Stimulated activated memory B cell treated with anti-CD40 and anti-IgM and Interleukin-4, amounts not matched to agents 10 μg/mL and 1 μg/mL and 100 μg/mL, for 72 hours (primary cell): ENCODE data around the gene AGO4.
A peak's percentile ranks its signal among the peaks of the same experiment; 100 is the strongest.
"Not testable (repeated sequence)": the region's sequence is repeated elsewhere in the genome, so short reads cannot be mapped to it uniquely, and the experiment has no call there.

Experiments used
- ATAC-seq: fragments of 150-1000 bp; cut with Tn5 transposase; 2 replicates; pipeline ENCODE4 v1.10.0; 2021
- H3K27ac Mint-ChIP-seq: one replicate; pipeline ENCODE4 v1.8.0; 2022; ENCODE audit warnings: mild to moderate bottlenecking, mixed read lengths
- H3K27me3 Mint-ChIP-seq: one replicate; pipeline ENCODE4 v1.8.0; 2022; ENCODE audit warnings: mixed read lengths
- H3K36me3 Mint-ChIP-seq: one replicate; pipeline ENCODE4 v1.8.0; 2022; ENCODE audit warnings: mixed read lengths
- H3K4me1 Mint-ChIP-seq: one replicate; pipeline ENCODE4 v1.8.0; 2022; ENCODE audit warnings: mixed read lengths
- H3K4me3 Mint-ChIP-seq: one replicate; pipeline ENCODE4 v1.8.0; 2022; ENCODE audit warnings: mild to moderate bottlenecking, moderate library complexity, mixed read lengths
- H3K9me3 Mint-ChIP-seq: one replicate; pipeline ENCODE4 v1.8.0; 2022; ENCODE audit warnings: mixed read lengths

The AGO4 gene

DNA sequence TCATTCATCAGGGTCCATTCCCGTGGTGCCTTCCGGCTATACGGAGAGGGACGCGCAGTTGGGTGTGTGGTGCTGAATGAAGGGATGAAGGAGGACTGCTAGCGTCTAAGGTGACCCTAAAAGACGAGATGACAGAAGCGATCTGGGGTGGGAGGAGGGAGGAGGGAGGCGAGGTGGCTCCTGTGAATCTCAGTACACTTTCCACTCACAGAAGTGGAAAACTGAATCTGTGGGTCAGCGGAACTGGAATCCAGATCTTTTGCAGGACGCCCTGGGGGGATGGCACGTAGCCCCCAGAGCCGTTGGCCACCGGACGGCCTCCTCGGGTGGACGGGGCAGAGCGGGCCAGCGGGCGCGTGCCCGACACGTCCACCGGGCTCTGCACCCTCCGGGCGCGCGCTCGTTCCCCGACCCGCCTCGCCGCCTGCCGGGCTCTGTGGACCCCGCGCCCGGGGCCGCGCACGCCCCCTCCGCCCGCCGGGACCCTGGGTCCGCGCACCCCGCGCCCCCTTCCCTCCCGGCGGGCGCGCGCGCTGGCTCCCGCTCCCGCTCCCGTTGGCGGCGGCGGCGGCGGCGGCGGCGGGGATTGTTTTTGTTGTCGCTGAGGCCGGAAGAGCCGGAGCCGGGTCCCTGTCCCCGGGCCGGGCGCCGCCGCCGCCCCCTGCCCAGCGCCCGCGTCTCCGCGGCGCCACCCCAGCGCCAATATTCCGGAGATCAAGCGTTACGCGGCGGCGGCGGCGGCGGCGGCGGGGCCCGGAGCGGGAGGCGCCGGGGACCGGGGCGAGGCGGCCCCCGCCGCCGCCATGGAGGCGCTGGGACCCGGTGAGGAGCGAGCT, at the start of gene AGO4:
AGO4 (plus strand) TSS at position 403 of the 836 bp plus-strand sequence; CDS start at position 804, 401 bp downstream.
- peak; percentile 79 for ATAC-seq
- Mint-ChIP-seq H3K36me3 (no peaks in the 10 kb centered on the region), H3K4me1 (peaks cover 28% of the 10 kb centered on the region), H3K9me3 (no peaks in the 10 kb centered on the region), H3K27me3 (no peaks in the 10 kb centered on the region), H3K4me3 (peak within 1 kb of the TSS; percentile 85), H3K27ac (peak within 1 kb of the TSS; percentile 84)

DNA sequence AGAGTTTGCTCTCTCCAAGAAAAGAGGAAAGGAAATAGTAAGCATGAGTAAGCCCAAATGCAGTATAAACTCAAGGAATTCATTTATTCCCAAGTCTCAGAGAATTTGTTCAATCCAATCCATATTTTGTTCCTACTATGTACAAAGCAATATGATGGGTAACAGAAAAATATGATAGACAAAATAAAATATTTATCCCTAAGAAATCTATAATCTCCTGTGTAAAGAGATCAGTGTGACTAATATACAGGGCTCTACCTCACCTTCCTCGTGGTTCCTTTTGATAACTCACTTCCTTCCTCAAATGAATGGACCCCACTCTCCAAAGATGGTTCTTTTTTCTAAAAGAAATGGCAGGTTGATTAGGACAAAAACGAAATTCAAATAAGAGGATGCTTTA, 45.7 kb upstream of the AGO4 start:
- H3K4me3 Mint-ChIP-seq, result no peak overlapping the region
- peaks cover 7% of the 10 kb centered on the region for H3K36me3 Mint-ChIP-seq
- no peak overlapping the region for H3K27ac Mint-ChIP-seq
- no peaks in the 10 kb centered on the region for H3K9me3 Mint-ChIP-seq
- H3K4me1 Mint-ChIP-seq, result no peaks in the 10 kb centered on the region
- ATAC-seq, result no peak
- no peaks in the 10 kb centered on the region for H3K27me3 Mint-ChIP-seq

DNA sequence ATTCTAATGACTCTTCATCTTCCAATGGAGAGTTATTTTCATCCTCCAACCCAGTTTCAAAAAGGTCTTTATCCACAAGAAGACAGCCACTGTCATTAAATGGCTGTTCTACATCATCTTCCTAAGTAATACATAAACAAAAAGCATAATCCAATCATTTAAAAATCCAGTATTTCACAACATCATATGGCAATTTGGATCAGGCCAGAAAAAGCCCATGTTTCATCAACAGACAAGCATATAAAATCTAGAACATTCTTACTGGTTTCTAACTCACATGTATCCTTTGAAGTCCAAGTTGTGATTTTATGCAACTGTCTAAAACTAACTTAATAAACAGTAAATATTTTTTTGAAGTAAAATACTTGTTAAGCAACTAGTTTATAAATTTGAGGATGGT, 44.6 kb upstream of the AGO4 start:
- no peaks in the 10 kb centered on the region for H3K4me1 Mint-ChIP-seq
- H3K27me3 Mint-ChIP-seq, result no peaks in the 10 kb centered on the region
- H3K9me3 Mint-ChIP-seq, result no peaks in the 10 kb centered on the region
- no peak for ATAC-seq
- no peak overlapping the region for H3K4me3 Mint-ChIP-seq
- peaks cover 7% of the 10 kb centered on the region for H3K36me3 Mint-ChIP-seq
- H3K27ac Mint-ChIP-seq, result no peak overlapping the region

DNA sequence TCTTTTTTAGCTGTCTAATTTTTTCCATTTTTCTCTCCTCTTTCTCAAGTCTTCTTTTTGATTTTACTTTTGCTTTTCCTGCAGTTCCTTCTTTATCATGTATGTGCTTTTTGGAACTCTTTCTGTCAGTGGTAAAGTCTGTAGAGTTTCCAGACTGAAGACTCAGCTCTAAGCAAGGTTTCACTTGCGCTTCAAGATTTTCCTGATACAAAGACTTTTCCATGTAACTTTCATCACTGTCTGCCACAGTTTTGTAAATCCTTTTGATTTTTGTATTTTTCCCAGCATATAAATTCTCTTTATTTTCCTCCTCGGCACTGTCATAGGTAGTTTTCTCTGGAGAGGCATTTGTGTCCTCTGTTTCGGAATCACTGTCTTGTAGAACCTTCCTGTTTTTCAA, 43.5 kb upstream of the AGO4 start:
- ATAC-seq, result no peak
- Mint-ChIP-seq H3K4me3 (no peak overlapping the region), H3K27ac (no peak overlapping the region)

DNA sequence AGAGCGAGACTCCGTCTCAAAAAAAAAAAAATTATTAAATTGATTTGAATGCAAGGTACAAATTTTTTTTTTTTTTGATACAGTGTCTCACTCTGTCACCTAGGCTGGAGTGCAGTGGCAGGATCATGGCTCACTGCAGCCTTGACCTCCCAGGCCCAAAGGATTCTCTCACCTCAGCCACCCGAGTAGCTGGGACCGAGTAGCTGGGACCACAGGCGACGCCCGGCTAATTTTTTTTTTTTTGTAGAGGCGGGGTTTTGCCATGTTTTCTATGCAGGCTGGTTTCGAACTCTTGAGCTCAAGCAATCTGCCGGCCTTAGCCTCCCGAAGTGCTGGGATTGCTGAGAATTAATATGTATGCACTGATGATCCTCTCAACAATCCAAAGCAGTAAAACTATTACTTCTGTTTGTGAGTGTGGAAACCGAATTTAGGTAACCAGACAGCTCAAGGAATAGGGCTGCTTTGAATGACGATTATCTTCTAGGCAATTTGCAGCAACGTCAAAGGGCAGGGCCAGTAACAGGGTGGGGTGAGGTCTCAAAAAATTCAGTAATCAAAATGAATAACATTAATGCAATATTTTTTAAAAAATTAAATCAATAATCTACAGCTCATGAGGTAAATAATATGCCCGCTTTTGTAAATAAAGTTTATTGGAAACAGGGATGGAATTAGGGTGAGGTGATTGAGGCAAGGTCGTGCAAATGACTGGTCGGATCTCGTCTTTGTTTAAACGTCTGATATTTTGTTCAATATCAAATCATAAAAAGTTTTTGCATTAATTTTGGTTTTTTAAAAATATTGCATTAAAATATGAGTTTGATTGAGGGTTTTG, 39.2 kb upstream of the AGO4 start:
- Mint-ChIP-seq H3K36me3 (no peaks in the 10 kb centered on the region), H3K27me3 (no peaks in the 10 kb centered on the region), H3K4me1 (peaks cover 6% of the 10 kb centered on the region), H3K4me3 (peak overlapping the region; percentile 97), H3K27ac (peak overlapping the region; percentile 81), H3K9me3 (no peaks in the 10 kb centered on the region)
- ATAC-seq, result no peak

More for the DNA sequence above, 43.5 kb upstream of the AGO4 start:
- H3K9me3 Mint-ChIP-seq, result no peaks in the 10 kb centered on the region
- H3K36me3 Mint-ChIP-seq, result peaks cover 7% of the 10 kb centered on the region
- H3K27me3 Mint-ChIP-seq, result no peaks in the 10 kb centered on the region
- no peaks in the 10 kb centered on the region for H3K4me1 Mint-ChIP-seq

DNA sequence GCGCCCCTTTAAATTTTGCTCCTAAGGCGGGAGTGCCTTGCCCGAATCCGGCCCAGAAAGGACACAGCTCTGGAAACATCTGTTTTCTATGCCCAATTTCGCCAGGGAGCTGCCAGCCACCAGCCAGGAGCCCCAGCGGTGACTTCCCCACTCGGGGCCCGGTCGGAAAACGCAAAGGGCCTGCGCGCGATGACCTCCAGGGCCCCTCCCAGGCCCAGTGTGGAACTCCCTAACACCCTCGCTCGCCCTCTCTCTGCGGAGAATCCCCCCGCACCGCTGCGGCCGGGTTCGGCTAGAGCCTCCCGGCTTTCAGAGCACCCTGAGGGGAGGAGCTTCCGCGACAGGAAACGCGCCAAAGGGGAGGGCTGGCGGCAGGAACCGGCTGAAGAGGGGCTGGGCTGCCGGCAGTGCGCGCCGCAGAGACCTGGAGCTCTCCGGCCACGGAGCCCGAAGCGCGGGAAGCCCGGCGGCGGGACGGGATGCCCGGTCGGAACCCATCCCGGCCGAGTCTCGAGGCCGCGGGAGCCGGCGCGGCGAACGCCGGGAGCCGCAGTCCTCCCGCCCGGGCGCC, 38.5 kb upstream of the AGO4 start:
- H3K9me3 Mint-ChIP-seq, result no peaks in the 10 kb centered on the region
- peak; percentile 92 for ATAC-seq
- H3K36me3 Mint-ChIP-seq, result no peaks in the 10 kb centered on the region
- peak overlapping the region; percentile 81 for H3K27ac Mint-ChIP-seq
- H3K27me3 Mint-ChIP-seq, result no peaks in the 10 kb centered on the region
- H3K4me1 Mint-ChIP-seq, result peaks cover 6% of the 10 kb centered on the region
- peak overlapping the region; percentile 97 for H3K4me3 Mint-ChIP-seq

DNA sequence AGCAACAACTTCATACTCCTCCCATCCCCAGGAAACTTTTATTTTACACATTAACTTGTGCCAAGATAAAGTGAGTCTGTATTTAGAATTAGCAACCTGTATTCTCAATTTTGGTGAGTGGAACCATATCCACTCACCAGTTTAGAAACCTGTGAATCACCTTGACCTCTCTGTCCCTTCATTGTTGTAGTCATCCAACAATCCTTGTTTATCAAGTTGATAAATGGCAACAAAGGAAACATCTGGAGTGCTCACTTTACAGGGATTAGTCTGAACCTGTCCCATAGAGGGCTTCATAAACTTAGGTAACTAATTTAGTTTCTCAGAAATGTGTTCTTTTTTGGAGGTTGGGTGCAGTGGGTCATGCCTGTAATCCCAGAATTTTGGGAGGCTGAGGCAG, 34.1 kb upstream of the AGO4 start:
- no peaks in the 10 kb centered on the region for H3K9me3 Mint-ChIP-seq
- H3K4me1 Mint-ChIP-seq, result peaks cover 12% of the 10 kb centered on the region
- H3K4me3 Mint-ChIP-seq, result no peak overlapping the region
- H3K27ac Mint-ChIP-seq, result no peak overlapping the region
- ATAC-seq, result no peak
- no peaks in the 10 kb centered on the region for H3K36me3 Mint-ChIP-seq
- H3K27me3 Mint-ChIP-seq, result no peaks in the 10 kb centered on the region

DNA sequence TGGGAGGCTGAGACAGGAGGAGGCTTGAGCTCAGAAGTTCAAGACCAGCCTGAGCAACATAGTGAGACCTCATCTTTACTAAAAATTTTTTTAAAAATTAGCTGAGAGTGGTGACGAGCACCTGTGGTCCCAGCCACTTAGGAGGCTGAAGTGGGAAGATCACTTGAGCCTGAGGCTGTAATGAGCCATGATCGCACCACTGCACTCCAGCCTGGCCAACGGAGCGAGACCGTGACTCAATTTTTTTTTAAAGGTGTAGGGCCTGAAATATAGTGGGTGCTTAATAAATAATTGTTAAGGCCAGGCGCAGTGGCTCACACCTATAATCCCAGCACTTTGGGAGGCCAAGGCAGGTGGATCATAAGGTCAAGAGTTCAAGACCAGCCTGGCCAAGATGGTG, 31.6 kb upstream of the AGO4 start:
- not testable (repeated sequence) for H3K27ac Mint-ChIP-seq, H3K36me3 Mint-ChIP-seq, ATAC-seq, H3K4me3 Mint-ChIP-seq, H3K9me3 Mint-ChIP-seq, H3K4me1 Mint-ChIP-seq, H3K27me3 Mint-ChIP-seq

DNA sequence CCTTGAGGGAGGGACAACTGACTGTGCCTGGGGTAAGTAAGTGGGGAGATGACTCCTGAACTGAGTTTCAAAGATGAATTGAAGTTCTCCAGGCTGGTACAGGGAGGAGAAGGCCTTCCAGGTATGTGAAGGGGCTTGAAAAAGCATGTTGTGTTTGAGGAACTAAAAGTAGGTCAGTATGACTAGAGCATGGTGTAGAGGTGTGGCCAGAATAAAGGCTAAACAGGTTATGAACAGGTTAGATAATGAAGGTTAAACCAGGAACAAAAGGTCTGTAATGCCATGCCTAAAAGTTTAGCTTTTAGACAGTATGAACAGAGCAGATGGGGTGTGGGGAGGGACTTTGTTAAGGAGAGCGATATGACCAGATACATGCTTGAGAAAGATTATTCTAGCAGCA, 30.7 kb upstream of the AGO4 start:
- no peaks in the 10 kb centered on the region for H3K9me3 Mint-ChIP-seq
- no peaks in the 10 kb centered on the region for H3K36me3 Mint-ChIP-seq
- H3K27ac Mint-ChIP-seq, result peak overlapping the region; percentile 3
- H3K4me3 Mint-ChIP-seq, result no peak overlapping the region
- peaks cover 5% of the 10 kb centered on the region for H3K4me1 Mint-ChIP-seq
- peak; percentile 63 for ATAC-seq
- no peaks in the 10 kb centered on the region for H3K27me3 Mint-ChIP-seq

DNA sequence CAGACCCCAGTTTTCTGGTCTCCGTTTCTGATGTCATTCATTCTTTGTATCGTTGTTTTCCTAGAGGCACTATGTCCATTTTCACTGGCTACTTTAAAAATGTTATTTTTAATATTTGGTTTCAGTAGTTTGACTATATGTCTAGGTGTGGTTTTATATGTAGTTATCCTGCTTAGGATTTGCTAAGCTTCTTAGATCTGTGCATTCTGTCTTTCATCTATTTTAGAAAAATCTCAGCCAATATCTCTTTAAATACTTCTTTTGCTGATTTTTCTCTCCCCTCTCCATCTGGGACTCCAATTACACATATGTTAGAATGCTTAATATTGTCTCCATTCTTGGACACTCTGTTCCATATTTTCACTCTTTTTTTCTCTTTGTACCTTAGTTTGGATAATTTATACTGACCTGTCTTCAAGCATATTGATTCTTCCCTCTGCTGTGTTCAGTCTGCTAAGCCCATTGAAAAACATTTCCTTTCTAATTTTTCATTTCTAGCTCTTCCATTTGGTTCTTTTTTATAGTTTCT, 24.7 kb upstream of the AGO4 start:
- Mint-ChIP-seq H3K27ac (no peak overlapping the region), H3K36me3 (no peaks in the 10 kb centered on the region), H3K4me1 (no peaks in the 10 kb centered on the region), H3K9me3 (peaks cover 6% of the 10 kb centered on the region), H3K27me3 (no peaks in the 10 kb centered on the region), H3K4me3 (no peak overlapping the region)
- ATAC-seq, result no peak

DNA sequence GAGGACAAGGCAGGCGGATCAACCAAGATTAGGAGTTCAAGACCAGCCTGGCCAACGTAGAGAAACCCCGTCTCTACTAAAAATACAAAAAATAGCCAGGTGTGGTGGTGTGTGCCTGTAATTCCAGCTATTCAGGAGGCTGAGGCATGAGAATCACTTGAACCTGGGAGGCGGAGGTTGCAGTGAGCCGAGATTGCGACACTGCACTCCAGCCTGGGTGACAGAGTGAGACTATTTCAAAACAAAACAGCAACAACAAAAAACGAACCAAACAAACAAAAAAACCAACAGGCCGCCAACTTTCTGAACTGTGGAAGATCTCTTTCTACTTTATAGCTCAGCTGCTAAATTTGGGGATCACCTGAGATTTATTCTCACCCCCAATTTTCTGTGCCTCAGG, 23.5 kb upstream of the AGO4 start:
- H3K9me3 Mint-ChIP-seq, H3K36me3 Mint-ChIP-seq, H3K4me3 Mint-ChIP-seq, ATAC-seq, H3K27ac Mint-ChIP-seq, H3K27me3 Mint-ChIP-seq, H3K4me1 Mint-ChIP-seq: not testable (repeated sequence)

DNA sequence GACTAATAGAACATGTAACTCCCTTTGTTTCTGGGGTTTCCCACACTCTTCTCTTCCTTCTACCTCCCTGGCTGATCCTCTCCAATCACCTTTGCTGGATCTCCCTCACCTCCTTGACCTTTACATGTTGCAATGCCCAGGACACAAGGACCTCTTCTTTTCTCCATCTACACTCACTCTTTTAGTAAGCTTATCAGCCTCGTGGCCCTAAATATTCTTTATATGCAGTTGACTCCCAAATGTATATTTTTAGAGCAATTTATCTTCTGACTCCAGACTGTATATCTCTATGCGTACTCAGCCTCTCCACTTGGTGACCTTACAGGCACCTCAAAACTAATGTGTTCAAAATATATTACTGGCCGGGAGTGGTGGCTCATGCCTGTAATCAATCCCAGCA, 19.7 kb upstream of the AGO4 start:
- H3K27ac Mint-ChIP-seq, result no peak overlapping the region
- H3K36me3 Mint-ChIP-seq, result no peaks in the 10 kb centered on the region
- H3K9me3 Mint-ChIP-seq, result peaks cover 6% of the 10 kb centered on the region
- H3K27me3 Mint-ChIP-seq, result no peaks in the 10 kb centered on the region
- no peaks in the 10 kb centered on the region for H3K4me1 Mint-ChIP-seq
- no peak for ATAC-seq
- H3K4me3 Mint-ChIP-seq, result no peak overlapping the region

DNA sequence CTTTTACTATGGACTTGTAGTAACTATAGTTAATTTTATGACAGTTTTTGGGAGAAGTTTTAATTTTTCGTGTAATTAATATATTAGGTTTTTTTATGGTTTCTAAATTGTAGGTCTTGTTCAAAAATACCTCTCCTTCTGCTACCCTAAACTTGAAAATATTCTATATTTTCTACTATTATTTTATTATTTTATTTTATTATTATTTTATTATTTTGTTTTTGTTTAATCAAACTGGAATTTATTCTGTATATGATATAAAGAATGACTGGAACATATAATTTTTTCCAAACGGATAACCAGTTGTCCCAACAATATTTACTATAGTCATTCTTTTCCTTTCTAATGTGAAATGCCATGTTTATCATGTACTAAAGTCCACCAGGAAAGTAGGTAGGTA, 17.1 kb upstream of the AGO4 start:
- Mint-ChIP-seq H3K27ac (no peak overlapping the region), H3K4me1 (no peaks in the 10 kb centered on the region), H3K9me3 (no peaks in the 10 kb centered on the region), H3K27me3 (no peaks in the 10 kb centered on the region), H3K4me3 (no peak overlapping the region), H3K36me3 (no peaks in the 10 kb centered on the region)
- ATAC-seq, result no peak

DNA sequence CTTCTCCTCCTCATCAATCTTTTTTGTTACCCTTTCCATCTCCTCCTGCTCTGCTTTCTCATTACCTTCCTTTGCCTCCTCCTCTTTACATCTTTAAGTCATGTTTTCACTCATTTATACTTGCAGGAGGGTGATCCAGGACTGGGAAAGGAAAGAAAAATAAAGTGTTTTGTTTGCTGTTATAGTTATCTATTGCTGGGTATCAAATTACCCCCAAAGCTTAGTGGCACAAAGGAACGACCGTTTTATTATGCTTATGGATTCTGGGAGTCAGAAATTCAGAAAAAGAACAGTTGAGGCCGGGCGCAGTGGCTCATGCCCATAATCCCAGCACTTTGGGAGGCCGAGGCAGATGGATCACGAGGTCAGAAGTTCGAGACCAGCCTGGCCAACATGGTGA, 12.5 kb upstream of the AGO4 start:
- Mint-ChIP-seq H3K4me1 (peaks cover 19% of the 10 kb centered on the region), H3K4me3 (no peak overlapping the region), H3K36me3 (no peaks in the 10 kb centered on the region), H3K27me3 (no peaks in the 10 kb centered on the region), H3K9me3 (no peaks in the 10 kb centered on the region), H3K27ac (no peak overlapping the region)
- no peak for ATAC-seq

DNA sequence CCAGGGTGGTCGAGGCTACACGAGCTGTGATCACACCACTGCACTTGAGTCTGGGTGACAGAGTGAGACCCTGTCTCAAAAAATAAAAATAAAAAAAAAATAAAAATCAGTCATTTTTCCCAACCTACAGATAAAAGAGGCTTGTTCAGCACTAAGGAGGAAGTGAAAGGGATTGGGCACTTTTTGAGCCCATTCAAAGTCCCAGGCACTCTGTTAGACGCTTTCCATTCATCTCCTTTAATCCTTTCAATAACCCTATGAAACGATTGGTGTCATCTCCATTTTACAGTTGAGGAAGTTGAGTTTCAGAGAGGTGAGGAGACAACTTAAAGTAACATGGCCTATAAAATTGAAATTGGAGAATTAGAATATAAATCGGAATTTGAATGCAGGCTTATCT, 10.4 kb upstream of the AGO4 start:
- no peaks in the 10 kb centered on the region for H3K9me3 Mint-ChIP-seq
- H3K36me3 Mint-ChIP-seq, result no peaks in the 10 kb centered on the region
- peak overlapping the region; percentile 25 for H3K4me3 Mint-ChIP-seq
- no peak for ATAC-seq
- no peaks in the 10 kb centered on the region for H3K27me3 Mint-ChIP-seq
- H3K27ac Mint-ChIP-seq, result peak overlapping the region; percentile 26
- H3K4me1 Mint-ChIP-seq, result peaks cover 21% of the 10 kb centered on the region
